OCI-LY3 (cell line): ENCODE results near the gene RPL36.

Experiments
- H2AFZ ChIP-seq: fragments of 200-600, 300-600 bp; shearing (Covaris generic); 2 replicates; pipeline ENCODE4 v1.6.0; 2014; ENCODE audit warnings: antibody characterized with exemption, low read depth, low read length
- H3K27ac ChIP-seq: fragments of 200-600, 300-600 bp; sonication (generic); 2 replicates; pipeline ENCODE4 v1.5.1; 2014; ENCODE audit warnings: mild to moderate bottlenecking, low read length, moderate library complexity, mixed read lengths
- H3K27me3 ChIP-seq: fragments of 200-600, 300-600 bp; sonication (generic); 2 replicates; pipeline ENCODE4 v1.6.1; 2014; ENCODE audit warnings: low read depth, low read length, mixed read lengths
- H3K36me3 ChIP-seq: fragments of 200-600, 300-600 bp; sonication (generic); replicated peaks from 2 replicates; pipeline ENCODE3; 2014; ENCODE audit warnings: low read depth, low read length, mixed read lengths
- H3K4me1 ChIP-seq: fragments of 300-600, 200-600 bp; sonication (generic); 2 replicates; pipeline ENCODE4 v1.6.1; 2014; ENCODE audit warnings: low read length, mixed read lengths
- H3K4me2 ChIP-seq: fragments of 200-600, 300-600 bp; sonication (generic); 2 replicates; pipeline ENCODE4 v1.6.1; 2014; ENCODE audit warnings: low read length, mixed read lengths
- H3K4me3 ChIP-seq: fragments of 300-600, 200-600 bp; sonication (generic); 2 replicates; pipeline ENCODE4 v1.5.1; 2014; ENCODE audit warnings: antibody characterized with exemption, mild to moderate bottlenecking, low read length, moderate library complexity
- H3K79me2 ChIP-seq: fragments of 300-600, 200-600 bp; shearing (Covaris generic); 2 replicates; pipeline ENCODE4 v1.6.1; 2014; ENCODE audit warnings: mild to moderate bottlenecking, low read length, mixed read lengths
- H3K9ac ChIP-seq: fragments of 300-600, 200-600 bp; shearing (Covaris generic); 2 replicates; pipeline ENCODE4 v1.6.0; 2014; ENCODE audit warnings: mild to moderate bottlenecking, low read length, moderate library complexity
- H3K9me3 ChIP-seq: fragments of 200-600, 300-600 bp; shearing (Covaris generic); 2 replicates; pipeline ENCODE4 v1.6.1; 2014; ENCODE audit warnings: low read length, mixed read lengths; ENCODE audit not compliant: insufficient read depth
- H4K20me1 ChIP-seq: fragments of 200-600, 300-600 bp; sonication (generic); 2 replicates; pipeline ENCODE4 v1.6.1; 2016; ENCODE audit warnings: low read length, mixed read lengths; ENCODE audit not compliant: insufficient read depth
- EZH2phosphoT487 ChIP-seq: fragments of 200-600 bp; shearing (Covaris generic); IDR thresholded peaks from 2 replicates; pipeline ENCODE4 v1.6.1; 2018; ENCODE audit warnings: antibody characterized with exemption, mixed run types, low read depth
- TF ChIP-seq, protein P1 (sequence below): fragments of 200-600, 300-600 bp; sonication (generic); IDR thresholded peaks from 2 replicates; pipeline ENCODE4 v1.5.1; 2014; ENCODE audit warnings: antibody characterized with exemption, low read length, low read depth

Gene RPL36

DNA sequence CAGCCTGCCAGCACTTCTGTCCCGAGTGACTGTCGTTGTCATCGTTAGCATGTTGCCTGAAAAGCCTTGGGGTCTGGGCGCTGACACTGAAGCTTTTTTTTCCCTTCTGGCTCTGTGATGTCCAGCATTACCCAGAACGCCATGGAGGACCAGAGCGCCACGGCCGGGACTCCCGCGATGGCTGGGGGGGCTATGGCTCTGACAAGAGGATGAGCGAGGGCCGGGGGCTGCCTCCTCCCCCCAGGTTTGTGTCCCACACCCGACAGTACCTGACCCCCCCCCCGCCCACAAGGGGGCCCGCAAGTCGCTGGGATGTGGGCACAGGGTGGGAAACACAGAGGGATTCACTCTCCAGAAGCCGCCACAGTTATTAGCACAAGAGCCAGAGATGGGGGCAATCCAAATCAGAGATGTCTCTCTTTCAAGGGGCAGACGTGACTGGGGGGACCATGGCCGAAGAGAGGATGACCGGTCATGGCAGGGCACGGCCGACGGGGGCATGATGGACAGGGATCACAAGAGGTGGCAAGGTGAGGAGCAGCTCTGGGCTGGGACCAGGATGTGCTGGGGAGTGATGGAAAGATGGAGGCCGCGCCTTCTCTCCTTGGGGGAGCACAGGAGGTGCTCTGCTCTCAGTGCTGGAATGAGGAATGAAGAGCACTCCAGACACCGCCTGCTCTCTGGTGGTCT lies 23.0 kb upstream of the RPL36 start:
- Histone ChIP-seq H3K9ac (no peak overlapping the region), H3K4me1 (no peaks in the 10 kb centered on the region), H3K79me2 (peaks cover 12% of the 10 kb centered on the region; the same call in 1 of the 2 replicates), H2AFZ (no peak overlapping the region), H3K27me3 (no peaks in the 10 kb centered on the region), H3K4me2 (no peak overlapping the region), H3K27ac (no peak overlapping the region), H3K36me3 (peaks cover 71% of the 10 kb centered on the region), H3K9me3 (no peaks in the 10 kb centered on the region), H3K4me3 (no peak overlapping the region), H4K20me1 (peaks cover 11% of the 10 kb centered on the region; the same call in 1 of the 2 replicates)
- TF ChIP-seq, protein P1, sequence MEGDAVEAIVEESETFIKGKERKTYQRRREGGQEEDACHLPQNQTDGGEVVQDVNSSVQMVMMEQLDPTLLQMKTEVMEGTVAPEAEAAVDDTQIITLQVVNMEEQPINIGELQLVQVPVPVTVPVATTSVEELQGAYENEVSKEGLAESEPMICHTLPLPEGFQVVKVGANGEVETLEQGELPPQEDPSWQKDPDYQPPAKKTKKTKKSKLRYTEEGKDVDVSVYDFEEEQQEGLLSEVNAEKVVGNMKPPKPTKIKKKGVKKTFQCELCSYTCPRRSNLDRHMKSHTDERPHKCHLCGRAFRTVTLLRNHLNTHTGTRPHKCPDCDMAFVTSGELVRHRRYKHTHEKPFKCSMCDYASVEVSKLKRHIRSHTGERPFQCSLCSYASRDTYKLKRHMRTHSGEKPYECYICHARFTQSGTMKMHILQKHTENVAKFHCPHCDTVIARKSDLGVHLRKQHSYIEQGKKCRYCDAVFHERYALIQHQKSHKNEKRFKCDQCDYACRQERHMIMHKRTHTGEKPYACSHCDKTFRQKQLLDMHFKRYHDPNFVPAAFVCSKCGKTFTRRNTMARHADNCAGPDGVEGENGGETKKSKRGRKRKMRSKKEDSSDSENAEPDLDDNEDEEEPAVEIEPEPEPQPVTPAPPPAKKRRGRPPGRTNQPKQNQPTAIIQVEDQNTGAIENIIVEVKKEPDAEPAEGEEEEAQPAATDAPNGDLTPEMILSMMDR = no peak
- TF ChIP-seq EZH2phosphoT487 = no peak

- Histone ChIP-seq H3K4me2 (no peak overlapping the region), H3K27me3 (no peaks in the 10 kb centered on the region), H3K9ac (no peak overlapping the region), H3K4me3 (no peak overlapping the region), H3K36me3 (peaks cover 69% of the 10 kb centered on the region), H3K4me1 (no peaks in the 10 kb centered on the region), H3K9me3 (no peaks in the 10 kb centered on the region), H3K79me2 (peaks cover 10% of the 10 kb centered on the region; the same call in 1 of the 2 replicates), H4K20me1 (peaks cover 11% of the 10 kb centered on the region; the same call in 1 of the 2 replicates), H2AFZ (no peak overlapping the region), H3K27ac (no peak overlapping the region)
- no peak for TF ChIP-seq EZH2phosphoT487
- TF ChIP-seq, protein P1 = no peak
These were observed 22.3 kb upstream of the RPL36 start for GRCh38 chr19:5667751-5668271.

DNA sequence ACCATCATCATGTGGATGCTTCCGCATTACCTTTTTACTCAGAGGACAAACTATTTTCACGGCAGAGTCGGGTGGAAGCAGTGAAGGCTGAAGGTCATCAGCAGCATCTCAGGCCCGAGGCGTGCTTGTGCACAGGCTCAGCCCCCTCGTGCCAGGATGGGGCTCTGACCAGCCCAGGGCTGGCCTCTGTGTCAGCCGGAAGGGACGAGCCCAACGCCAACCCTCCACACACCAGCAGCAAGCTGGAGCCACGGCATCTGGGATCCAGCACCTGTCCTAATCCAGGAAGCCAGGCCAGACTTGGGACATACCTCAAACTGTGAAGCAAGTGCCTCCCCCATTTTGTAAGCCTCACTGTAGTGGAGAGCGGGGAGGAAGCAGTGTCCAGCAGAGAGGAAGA lies 20.9 kb upstream of the RPL36 start:
- no peak overlapping the region for H3K4me3 ChIP-seq
- no peak overlapping the region for H3K27ac ChIP-seq
- H3K9ac ChIP-seq = no peak overlapping the region
- H3K27me3 ChIP-seq = no peaks in the 10 kb centered on the region
- no peaks in the 10 kb centered on the region for H3K9me3 ChIP-seq
- H3K4me1 ChIP-seq = no peaks in the 10 kb centered on the region
- no peak overlapping the region for H2AFZ ChIP-seq
- H4K20me1 ChIP-seq = peaks cover 11% of the 10 kb centered on the region; the same call in 1 of the 2 replicates
- TF ChIP-seq EZH2phosphoT487 = no peak
- TF ChIP-seq, protein P1 = no peak
- no peak overlapping the region for H3K4me2 ChIP-seq
- H3K36me3 ChIP-seq = peaks cover 64% of the 10 kb centered on the region
- H3K79me2 ChIP-seq = peaks cover 7% of the 10 kb centered on the region; the same call in 1 of the 2 replicates

DNA sequence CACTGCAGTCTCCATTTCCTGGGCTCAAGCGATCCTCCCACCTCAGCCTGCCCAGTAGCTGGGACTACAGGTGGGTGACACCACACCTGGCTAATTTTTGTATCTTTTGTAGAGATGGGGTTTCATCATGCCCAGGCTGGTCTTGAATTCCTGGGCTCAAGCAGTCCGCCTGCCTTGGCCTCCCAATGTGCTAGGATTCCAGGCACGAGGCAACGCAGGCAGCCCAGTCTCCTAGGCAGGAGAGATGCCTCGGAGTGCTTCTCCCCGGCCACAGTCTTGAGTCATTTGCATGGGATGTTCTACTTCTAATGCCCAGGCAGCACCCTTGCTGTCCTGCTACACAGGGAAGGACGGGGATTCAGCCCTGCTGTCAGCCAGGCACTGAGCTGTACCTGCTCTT lies 18.5 kb upstream of the RPL36 start:
- Histone ChIP-seq H2AFZ (no peak overlapping the region), H3K27ac (no peak overlapping the region), H3K4me3 (no peak overlapping the region), H3K9ac (no peak overlapping the region), H3K27me3 (no peaks in the 10 kb centered on the region), H3K9me3 (no peaks in the 10 kb centered on the region), H3K4me1 (no peaks in the 10 kb centered on the region), H3K36me3 (peaks cover 42% of the 10 kb centered on the region), H3K4me2 (no peak overlapping the region), H4K20me1 (peaks cover 8% of the 10 kb centered on the region; the same call in 1 of the 2 replicates), H3K79me2 (peaks cover 7% of the 10 kb centered on the region; the same call in 1 of the 2 replicates)
- TF ChIP-seq EZH2phosphoT487 = no peak
- TF ChIP-seq, protein P1 = no peak
